Measurements from ENCODE around the gene AKR1C3. TPM values are rescaled to one million over a fixed set of nuclear protein-coding genes. Genes with fewer than 3 reads are reported as not detected.

AKR1C3 gene
- total RNA-seq, 1 experiment from 2014 or later, result 3.0 TPM

GRCh38 chr10:5094265-5095205 lies at the start of gene AKR1C3 (continued):
- peak; percentile 56 to 78 (median 65) for TF ChIP-seq CTCF (IDR thresholded peaks at IDR 0.05 in 2 of 3, conservative IDR thresholded peaks at IDR 0.05 in 1 of 3; ENCODE audit: borderline replicate concordance in 1 of 3, insufficient read depth in 1 of 3, low read depth in 2 of 3, low read length in 2 of 3)
- no peak for TF ChIP-seq SIN3A (IDR thresholded peaks at IDR 0.05; ENCODE audit: low read depth)
- no peak for TF ChIP-seq EGR1 (IDR thresholded peaks at IDR 0.05; ENCODE audit: low read depth)
- TF ChIP-seq SP1 (IDR thresholded peaks at IDR 0.05; ENCODE audit: low read depth), result no peak
- TF ChIP-seq TCF7L2 (IDR thresholded peaks at IDR 0.05; ENCODE audit: borderline replicate concordance, extremely low read depth, insufficient read depth, insufficient read length), result no peak

DNA sequence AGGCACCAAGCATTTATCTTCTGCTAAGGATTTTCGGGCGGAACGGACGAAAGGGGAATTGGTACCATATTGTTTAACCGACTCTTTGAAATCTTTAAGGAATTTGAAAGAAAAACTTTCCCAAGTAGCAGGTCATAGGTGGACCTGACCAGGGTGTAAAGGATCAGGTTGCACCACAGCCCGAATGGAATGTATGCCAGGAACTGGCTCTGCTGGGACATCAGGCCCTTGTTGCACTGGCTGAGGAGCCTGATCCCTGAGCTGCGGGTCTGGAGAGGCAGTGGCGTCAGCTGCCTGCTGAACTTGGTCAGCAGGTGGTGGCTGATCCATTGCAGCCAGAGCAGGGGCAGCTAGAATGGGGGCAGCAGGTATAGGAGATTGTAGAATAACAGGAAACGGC lies 49.1 kb upstream of the AKR1C3 start:
- H3K9me3 ChIP-seq (ENCODE audit: control insufficient read depth in 1 of 2, insufficient read depth in 1 of 2, low read depth in 1 of 2, low read length in 2 of 2), result no peaks in the 10 kb centered on the region
- CTCF ChIA-PET, result no interaction called here
- no peak overlapping the region for H3K27ac ChIP-seq (ENCODE audit: low read depth, low read length)
- TF ChIP-seq CEBPB (IDR thresholded peaks at IDR 0.05; ENCODE audit: low read depth) (no peak), MAX (IDR thresholded peaks at IDR 0.05) (no peak), RAD21 (IDR thresholded peaks at IDR 0.05; ENCODE audit: low read depth) (no peak), YY1 (IDR thresholded peaks at IDR 0.05; ENCODE audit: extremely low read depth, insufficient replicate concordance, low read depth, low read length) (no peak), ELF1 (IDR thresholded peaks at IDR 0.05; ENCODE audit: borderline replicate concordance, low read depth) (no peak), ZFX (IDR thresholded peaks at IDR 0.05) (no peak), SP1 (IDR thresholded peaks at IDR 0.05; ENCODE audit: low read depth) (no peak), JUND (IDR thresholded peaks at IDR 0.05) (no peak)
- TF ChIP-seq, protein P1, sequence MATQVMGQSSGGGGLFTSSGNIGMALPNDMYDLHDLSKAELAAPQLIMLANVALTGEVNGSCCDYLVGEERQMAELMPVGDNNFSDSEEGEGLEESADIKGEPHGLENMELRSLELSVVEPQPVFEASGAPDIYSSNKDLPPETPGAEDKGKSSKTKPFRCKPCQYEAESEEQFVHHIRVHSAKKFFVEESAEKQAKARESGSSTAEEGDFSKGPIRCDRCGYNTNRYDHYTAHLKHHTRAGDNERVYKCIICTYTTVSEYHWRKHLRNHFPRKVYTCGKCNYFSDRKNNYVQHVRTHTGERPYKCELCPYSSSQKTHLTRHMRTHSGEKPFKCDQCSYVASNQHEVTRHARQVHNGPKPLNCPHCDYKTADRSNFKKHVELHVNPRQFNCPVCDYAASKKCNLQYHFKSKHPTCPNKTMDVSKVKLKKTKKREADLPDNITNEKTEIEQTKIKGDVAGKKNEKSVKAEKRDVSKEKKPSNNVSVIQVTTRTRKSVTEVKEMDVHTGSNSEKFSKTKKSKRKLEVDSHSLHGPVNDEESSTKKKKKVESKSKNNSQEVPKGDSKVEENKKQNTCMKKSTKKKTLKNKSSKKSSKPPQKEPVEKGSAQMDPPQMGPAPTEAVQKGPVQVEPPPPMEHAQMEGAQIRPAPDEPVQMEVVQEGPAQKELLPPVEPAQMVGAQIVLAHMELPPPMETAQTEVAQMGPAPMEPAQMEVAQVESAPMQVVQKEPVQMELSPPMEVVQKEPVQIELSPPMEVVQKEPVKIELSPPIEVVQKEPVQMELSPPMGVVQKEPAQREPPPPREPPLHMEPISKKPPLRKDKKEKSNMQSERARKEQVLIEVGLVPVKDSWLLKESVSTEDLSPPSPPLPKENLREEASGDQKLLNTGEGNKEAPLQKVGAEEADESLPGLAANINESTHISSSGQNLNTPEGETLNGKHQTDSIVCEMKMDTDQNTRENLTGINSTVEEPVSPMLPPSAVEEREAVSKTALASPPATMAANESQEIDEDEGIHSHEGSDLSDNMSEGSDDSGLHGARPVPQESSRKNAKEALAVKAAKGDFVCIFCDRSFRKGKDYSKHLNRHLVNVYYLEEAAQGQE (IDR thresholded peaks at IDR 0.05; ENCODE audit: low read depth), result no peak
- ATAC-seq (no peak), DNase-seq (ENCODE audit: low read depth, low spot score) (no peak)
- intact Hi-C loops (cut with micrococcal nuclease), result no loop called here
- no peak overlapping the region for H2AFZ ChIP-seq (ENCODE audit: low read depth, low read length, poor library complexity, severe bottlenecking)
- no TSS peak for BruUV-seq (replicated peaks)
- H4K20me1 ChIP-seq (ENCODE audit: insufficient read depth), result no peaks in the 10 kb centered on the region
- no peaks in the 10 kb centered on the region for H3K79me2 ChIP-seq (ENCODE audit: insufficient read depth, low read length)
- H3K9ac ChIP-seq (ENCODE audit: low read length), result no peak overlapping the region
- no peaks in the 10 kb centered on the region for H3K9me2 ChIP-seq (ENCODE audit: insufficient read depth)
- no peak overlapping the region for H3K4me2 ChIP-seq (ENCODE audit: low read length)
- H3K36me3 ChIP-seq (ENCODE audit: control insufficient read depth in 1 of 2, insufficient read depth in 2 of 2, low read length in 2 of 2), result no peaks in the 10 kb centered on the region
- POLR2A ChIA-PET, result no interaction called here
- no peaks in the 10 kb centered on the region for H3K27me3 ChIP-seq (ENCODE audit: insufficient read depth, low read length)
- RAD21 ChIA-PET (ENCODE audit: low non-redundant PET in 1 of 2, low total read pairs in 2 of 2, uncharacterized antibody in 2 of 2, unreplicated experiment in 2 of 2), result no interaction called here
- no peak overlapping the region for H3K4me3 ChIP-seq (replicated peaks in 1 of 2; ENCODE audit: low read depth in 1 of 2, low read length in 2 of 2)
- H3K4me1 ChIP-seq (ENCODE audit: control insufficient read depth in 1 of 2, insufficient read depth in 2 of 2, low read length in 2 of 2), result no peaks in the 10 kb centered on the region
